Vagina (tissue), 2 donors: ENCODE data around the gene TMEM62.

Experiments used
- CTCF ChIP-seq, 3 experiments: fragments of 450-650 bp in 2 of 3; fragments of 200-600 bp in 1 of 3; sonication (generic) in 1 of 3; IDR thresholded peaks; one replicate each; pipeline ENCODE4 v1.5.1; 2017 to 2019; ENCODE audit warnings: antibody characterized with exemption in 3 of 3, mild to moderate bottlenecking in 2 of 3, moderate library complexity in 2 of 3
- POLR2A ChIP-seq, 2 donors: fragments of 450-650 bp; IDR thresholded peaks; one replicate each; pipeline ENCODE4 v1.6.1; 2017; ENCODE audit warnings: antibody characterized with exemption in 2 of 2, mild to moderate bottlenecking in 2 of 2, moderate library complexity in 2 of 2

- TF ChIP-seq POLR2A (IDR thresholded peaks at IDR 0.05), result no peak
- TF ChIP-seq CTCF (IDR thresholded peaks at IDR 0.05), result no peak
Observed at GRCh38 chr15:43086551-43086950, 46.8 kb upstream of the TMEM62 start.
